ENCODE measurements around the gene ANKRD55.

ANKRD55 gene

GRCh38 chr5:56072863-56073766 lies 160.0 kb downstream of the ANKRD55 start:
- peak; percentile 58 for DNase-seq

- no peak for DNase-seq
Observed at GRCh38 chr5:56071470-56071869, 161.7 kb downstream of the ANKRD55 start.

DNA sequence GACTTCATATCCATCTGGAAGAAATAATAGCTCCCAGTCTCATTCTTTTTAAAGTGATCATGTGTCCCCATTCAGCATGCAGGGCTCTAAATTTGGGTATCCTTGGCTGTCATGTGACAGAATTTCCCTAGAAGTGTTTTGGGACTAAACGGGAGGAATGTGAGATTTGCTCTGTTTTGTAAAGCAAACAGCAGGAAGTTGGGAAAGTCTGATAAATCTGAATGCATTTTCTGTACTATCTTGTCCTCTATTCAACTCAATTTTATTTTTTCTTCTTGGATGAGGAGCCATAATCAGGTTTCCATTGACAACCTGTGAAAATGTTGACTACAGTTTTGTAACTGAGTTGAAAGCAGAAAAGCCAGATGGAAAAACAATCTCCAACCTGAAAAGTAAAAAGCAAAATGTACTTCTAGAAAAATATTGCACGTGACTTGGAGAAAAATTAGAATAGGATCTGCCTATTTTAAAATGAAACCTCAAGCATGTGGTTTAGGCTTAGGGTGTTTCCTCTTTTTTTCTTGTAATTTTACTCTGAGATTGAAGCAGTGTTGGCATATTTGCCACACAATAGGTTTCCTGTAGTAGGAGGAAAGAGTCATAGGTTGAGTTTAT lies 162.2 kb downstream of the ANKRD55 start:
- peak; percentile 76 for DNase-seq

DNA sequence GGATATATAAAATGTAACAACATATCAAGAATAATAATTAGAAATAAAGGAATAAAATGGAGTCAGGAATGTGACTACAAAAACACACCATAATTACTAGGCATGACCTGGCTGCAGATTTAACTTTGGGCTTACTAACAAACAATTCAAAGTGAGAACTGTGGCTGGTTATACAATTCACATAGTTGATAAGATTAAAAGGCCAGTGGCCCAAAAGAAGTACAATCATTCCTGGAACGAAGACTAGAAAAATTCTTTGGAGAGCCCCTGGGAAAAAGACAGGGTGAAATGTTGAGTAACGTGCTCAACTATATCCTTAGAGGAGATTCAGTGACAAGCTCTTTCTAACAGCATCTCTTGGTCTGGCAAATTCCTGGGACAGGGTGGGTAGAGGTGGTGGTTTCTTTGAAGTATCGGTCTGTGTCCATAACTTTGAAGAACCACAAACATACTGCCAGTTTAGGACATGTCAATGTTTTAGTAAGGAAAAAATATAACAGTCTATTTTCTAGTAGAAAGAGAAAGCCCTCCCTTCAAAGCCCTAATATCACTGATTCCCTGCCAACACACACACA lies 163.4 kb downstream of the ANKRD55 start:
- no peak for DNase-seq

DNA sequence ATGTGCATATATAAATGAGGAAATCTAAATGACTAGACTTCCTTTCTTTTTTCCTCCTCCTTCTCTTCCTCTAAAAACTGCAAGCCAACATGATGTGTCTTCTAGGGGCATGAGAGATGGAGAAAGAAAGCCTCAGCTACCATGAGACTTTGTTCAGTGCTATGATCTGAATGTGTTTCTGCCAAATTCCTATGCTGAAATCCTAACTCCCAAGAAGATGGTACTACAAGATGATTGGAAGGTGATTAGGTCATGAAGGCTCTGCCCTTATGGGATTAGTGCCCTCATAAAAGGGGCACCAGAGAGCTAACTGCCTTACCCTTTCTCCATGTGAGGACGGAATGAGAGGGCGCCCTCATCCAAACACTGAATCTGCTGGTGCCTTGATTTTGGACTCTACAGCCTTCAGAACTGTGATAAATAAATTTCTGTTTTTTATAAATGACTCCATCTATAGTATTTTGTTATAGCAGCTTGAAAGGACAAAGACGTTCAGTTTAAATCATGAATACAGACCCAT lies 166.1 kb downstream of the ANKRD55 start:
- DNase-seq = peak; percentile 42

- no peak for DNase-seq
Observed at GRCh38 chr5:56064984-56065383, 168.1 kb downstream of the ANKRD55 start.

DNA sequence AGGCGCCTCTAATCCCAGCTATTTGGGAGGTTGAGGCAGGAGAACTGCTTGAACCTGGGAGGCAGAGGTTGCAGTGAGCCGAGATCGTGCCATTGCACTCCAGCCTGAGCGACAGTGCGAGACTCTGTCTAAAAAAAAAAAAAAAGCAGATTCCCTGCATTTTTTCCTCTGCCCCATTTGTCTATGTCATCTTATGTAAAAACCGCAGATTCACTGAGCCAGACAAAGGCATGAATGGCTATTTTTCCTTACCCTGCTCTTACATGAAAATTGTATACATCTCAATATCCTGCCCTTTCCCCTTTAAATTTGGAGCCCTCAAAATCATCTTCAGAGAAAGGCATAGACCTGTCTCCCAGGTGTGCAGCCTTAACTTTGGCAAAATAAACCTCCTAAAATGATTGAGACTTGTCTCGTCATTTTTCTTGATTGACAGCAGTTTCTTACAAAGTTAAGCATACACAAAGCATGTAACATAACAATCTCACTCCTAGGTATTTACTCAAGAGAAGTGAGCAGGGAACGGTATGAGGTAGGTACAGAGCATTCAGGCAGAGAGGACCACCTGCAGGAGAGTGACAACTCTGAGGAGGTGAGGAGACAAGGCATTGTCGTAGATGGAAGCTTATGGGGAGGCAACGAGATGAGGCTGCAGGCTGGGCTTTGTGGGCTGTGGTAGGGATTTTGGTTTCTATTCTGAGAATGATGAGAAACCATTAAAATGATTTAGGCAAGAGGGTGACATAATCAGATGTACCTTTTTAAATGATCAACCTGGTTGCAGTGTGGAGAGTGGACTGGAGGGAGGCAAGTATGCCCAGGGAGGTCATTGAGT lies 172.6 kb downstream of the ANKRD55 start:
- no peak for DNase-seq

GRCh38 chr5:56059854-56060253 lies 173.3 kb downstream of the ANKRD55 start:
- no peak for DNase-seq

DNA sequence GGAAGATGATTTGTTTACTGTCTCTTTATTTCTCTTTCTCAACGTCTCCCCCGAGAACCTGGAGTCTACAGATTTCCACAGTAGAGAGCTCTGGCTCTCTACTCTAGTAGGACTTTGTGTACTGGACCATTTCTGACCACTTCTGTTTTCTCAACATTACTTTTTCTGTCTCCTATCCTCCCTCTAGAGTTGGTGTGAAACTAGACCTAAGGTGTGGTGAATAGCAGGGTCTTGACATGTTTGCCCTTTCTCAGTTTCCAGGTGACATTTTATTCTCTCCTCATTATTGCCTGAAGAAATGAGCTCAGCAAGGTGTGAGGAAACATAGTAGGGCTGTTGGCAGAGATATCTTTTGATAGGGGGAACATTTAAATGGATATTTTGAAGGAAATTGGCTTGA lies 176.3 kb downstream of the ANKRD55 start:
- DNase-seq = no peak

DNA sequence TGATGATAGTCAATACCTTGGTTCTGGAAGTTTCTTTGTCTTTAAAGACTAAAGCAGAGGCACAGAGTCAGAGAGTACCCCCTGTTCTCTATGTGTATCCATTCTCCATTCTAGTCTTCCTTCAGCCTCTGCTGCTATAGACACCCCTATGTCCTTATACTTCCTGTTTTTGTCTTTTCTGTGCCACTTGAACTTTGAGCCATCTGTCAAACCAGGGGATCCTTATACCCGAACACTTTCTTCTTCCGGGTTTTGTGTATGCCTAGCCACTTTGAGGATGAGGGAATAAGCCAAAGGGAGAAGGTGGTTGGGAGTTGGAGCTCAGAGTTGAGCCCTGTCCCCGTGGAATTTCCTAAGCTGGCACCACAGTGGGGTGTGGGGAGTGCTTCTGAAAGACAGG lies 177.3 kb downstream of the ANKRD55 start:
- DNase-seq = no peak

GRCh38 chr5:56055287-56055686 lies 177.8 kb downstream of the ANKRD55 start:
- DNase-seq = no peak

GRCh38 chr5:56054666-56055065 lies 178.5 kb downstream of the ANKRD55 start:
- DNase-seq = no peak

- no peak for DNase-seq
Observed at GRCh38 chr5:56053363-56053762, 179.8 kb downstream of the ANKRD55 start.

GRCh38 chr5:56052735-56053134 lies 180.4 kb downstream of the ANKRD55 start:
- no peak for DNase-seq

DNA sequence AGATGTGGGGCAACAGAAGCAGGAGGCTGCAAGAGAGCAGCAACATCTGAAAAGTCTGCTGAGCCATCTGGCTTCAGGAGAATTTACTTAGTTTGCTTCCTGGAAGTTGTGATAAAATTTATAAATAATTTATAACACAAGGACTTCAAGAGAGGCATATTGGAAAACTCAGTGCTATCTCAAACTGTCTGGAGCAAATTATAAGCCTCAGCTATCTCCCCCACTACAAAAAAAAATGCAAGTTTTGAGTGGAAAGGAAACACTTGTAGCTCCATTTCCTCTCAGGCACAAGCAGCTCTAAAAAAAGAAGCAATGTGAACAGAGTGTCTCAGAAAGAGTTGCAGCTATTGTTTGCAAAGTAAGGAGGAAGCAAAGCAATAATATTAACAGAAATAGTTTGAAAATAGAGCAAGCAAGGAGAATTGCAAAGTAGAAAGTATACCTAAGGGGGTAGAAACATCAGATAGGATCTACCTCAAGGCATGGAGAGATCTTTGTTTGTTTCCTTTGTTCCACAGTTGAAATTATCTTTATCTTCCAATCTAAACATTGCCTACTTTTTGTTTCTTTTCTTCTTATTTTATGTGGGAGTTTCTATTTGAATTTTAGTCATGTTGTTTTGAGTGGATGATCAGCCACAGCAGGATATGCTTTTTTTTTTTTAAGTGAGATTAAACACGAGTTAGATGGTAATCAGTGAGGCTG lies 182.4 kb downstream of the ANKRD55 start:
- DNase-seq = peak; percentile 36

All from inflammatory macrophage treated with lipopolysaccharide for 4 hours (primary cell).